Chondrocyte (in vitro differentiated cells): ENCODE measurements around the gene RBSN. TPM values are rescaled to one million over a fixed set of nuclear protein-coding genes. Genes with fewer than 3 reads are reported as not detected.
A peak's percentile ranks its signal among the peaks of the same experiment; 100 is the strongest.

Experiments used
- DNase-seq: peaks from one replicate; pipeline ENCODE4 v3.0.0; 2021; ENCODE audit warnings: mixed read lengths, low spot score
- H3K27ac Mint-ChIP-seq: one replicate; pipeline ENCODE4 v1.8.0; 2021; ENCODE audit warnings: mild to moderate bottlenecking, moderate library complexity, mixed read lengths; ENCODE audit not compliant: unreplicated experiment
- H3K27me3 Mint-ChIP-seq: 2 replicates; pipeline ENCODE4 v1.8.0; 2021; ENCODE audit warnings: low read depth, mixed read lengths
- H3K36me3 Mint-ChIP-seq: 2 replicates; pipeline ENCODE4 v1.8.0; 2021; ENCODE audit warnings: low read depth, mixed read lengths
- H3K4me1 Mint-ChIP-seq: 2 replicates; pipeline ENCODE4 v1.8.0; 2021; ENCODE audit warnings: low read depth, mild to moderate bottlenecking, mixed read lengths
- H3K4me3 Mint-ChIP-seq: one replicate; pipeline ENCODE4 v1.8.0; 2021; ENCODE audit warnings: mild to moderate bottlenecking, moderate library complexity, mixed read lengths; ENCODE audit not compliant: unreplicated experiment
- H3K9me3 Mint-ChIP-seq: 2 replicates; pipeline ENCODE4 v1.8.0; 2021; ENCODE audit warnings: low read depth, mixed read lengths
- total RNA-seq: library from RNA; stranded (reverse); gene quantifications from 3 replicates; pipeline ENCODE4 v1.2.1, GENCODE V29; 2021
- TF ChIP-seq, protein P1 (sequence below): fragments of 200-600 bp; sonication (generic); IDR thresholded peaks from 2 replicates; pipeline ENCODE4 v1.5.0; 2021; ENCODE audit warnings: antibody characterized with exemption, mild to moderate bottlenecking, moderate library complexity

RBSN gene
- total RNA-seq, 1 donor from 2014 or later: 24.1 TPM

DNA sequence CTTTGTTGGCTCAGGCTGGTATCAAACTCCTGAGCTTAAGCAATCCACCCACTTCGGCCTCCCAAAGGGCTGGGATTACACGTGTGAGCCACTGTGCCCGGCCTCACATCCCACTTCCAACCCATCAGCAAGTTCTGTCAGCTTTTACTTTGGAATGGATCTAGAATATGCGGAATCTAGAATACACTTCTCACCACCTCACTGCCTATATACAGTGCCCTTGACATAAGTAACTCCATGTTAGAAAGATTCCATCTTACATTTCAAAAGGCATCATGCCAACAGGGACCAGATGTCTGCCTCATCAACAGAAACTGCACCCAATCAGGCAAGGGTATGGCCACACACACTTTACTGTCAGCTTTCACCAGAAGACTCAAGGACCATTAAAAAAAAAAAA lies 9.9 kb upstream of the RBSN start:
- no peak overlapping the region for H3K27ac Mint-ChIP-seq
- H3K4me3 Mint-ChIP-seq: no peak overlapping the region
- H3K36me3 Mint-ChIP-seq: no peaks in the 10 kb centered on the region
- TF ChIP-seq, protein P1, sequence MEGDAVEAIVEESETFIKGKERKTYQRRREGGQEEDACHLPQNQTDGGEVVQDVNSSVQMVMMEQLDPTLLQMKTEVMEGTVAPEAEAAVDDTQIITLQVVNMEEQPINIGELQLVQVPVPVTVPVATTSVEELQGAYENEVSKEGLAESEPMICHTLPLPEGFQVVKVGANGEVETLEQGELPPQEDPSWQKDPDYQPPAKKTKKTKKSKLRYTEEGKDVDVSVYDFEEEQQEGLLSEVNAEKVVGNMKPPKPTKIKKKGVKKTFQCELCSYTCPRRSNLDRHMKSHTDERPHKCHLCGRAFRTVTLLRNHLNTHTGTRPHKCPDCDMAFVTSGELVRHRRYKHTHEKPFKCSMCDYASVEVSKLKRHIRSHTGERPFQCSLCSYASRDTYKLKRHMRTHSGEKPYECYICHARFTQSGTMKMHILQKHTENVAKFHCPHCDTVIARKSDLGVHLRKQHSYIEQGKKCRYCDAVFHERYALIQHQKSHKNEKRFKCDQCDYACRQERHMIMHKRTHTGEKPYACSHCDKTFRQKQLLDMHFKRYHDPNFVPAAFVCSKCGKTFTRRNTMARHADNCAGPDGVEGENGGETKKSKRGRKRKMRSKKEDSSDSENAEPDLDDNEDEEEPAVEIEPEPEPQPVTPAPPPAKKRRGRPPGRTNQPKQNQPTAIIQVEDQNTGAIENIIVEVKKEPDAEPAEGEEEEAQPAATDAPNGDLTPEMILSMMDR: no peak
- peaks cover 3% of the 10 kb centered on the region for H3K27me3 Mint-ChIP-seq
- no peak for DNase-seq
- peaks cover 6% of the 10 kb centered on the region for H3K4me1 Mint-ChIP-seq
- no peaks in the 10 kb centered on the region for H3K9me3 Mint-ChIP-seq

DNA sequence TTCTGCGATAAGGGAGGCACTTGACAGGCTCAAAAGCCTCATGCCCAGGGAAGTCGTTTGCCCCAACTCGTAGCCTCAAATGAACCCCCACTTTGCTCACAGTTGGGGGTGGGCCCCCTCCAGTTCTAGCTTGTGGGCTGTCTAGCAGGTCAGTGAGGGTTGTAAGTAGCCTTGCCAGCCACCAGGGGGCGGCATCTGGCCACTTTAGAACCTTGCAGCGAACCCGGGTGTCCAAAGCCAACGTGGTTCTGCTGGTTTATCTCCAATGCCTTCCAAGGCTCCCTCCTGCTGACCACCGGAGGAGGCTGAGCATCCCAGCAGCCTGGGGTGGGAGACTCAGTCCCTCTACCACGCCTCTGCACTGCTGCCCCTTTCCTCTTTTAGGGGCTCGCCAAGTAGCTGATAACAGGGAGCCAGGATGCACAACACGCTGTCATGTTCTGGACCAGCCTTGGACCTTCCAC lies 9.2 kb upstream of the RBSN start:
- Mint-ChIP-seq H3K27ac (no peak overlapping the region), H3K9me3 (no peaks in the 10 kb centered on the region), H3K4me3 (no peak overlapping the region), H3K36me3 (no peaks in the 10 kb centered on the region), H3K4me1 (peaks cover 6% of the 10 kb centered on the region), H3K27me3 (peaks cover 1% of the 10 kb centered on the region)
- TF ChIP-seq, protein P1: peak; percentile 96
- no peak for DNase-seq

GRCh38 chr3:15107075-15107947 lies 8.4 kb upstream of the RBSN start:
- Mint-ChIP-seq H3K4me3 (no peak overlapping the region), H3K36me3 (no peaks in the 10 kb centered on the region), H3K4me1 (peaks cover 13% of the 10 kb centered on the region), H3K9me3 (no peaks in the 10 kb centered on the region), H3K27ac (no peak overlapping the region), H3K27me3 (peaks cover 1% of the 10 kb centered on the region)
- DNase-seq: no peak
- TF ChIP-seq, protein P1: no peak

- H3K36me3 Mint-ChIP-seq: no peaks in the 10 kb centered on the region
- no peak for DNase-seq
- no peak overlapping the region for H3K4me3 Mint-ChIP-seq
- peaks cover 34% of the 10 kb centered on the region for H3K4me1 Mint-ChIP-seq
- H3K9me3 Mint-ChIP-seq: no peaks in the 10 kb centered on the region
- peak overlapping the region; percentile 67 for H3K27ac Mint-ChIP-seq
- TF ChIP-seq, protein P1: no peak
- no peaks in the 10 kb centered on the region for H3K27me3 Mint-ChIP-seq
Measured at GRCh38 chr3:15102836-15103235, 3.9 kb upstream of the RBSN start.

GRCh38 chr3:15102256-15102655 lies 3.3 kb upstream of the RBSN start:
- DNase-seq: no peak
- TF ChIP-seq, protein P1: no peak
- Mint-ChIP-seq H3K4me1 (peaks cover 39% of the 10 kb centered on the region), H3K27ac (peak overlapping the region; percentile 67), H3K4me3 (no peak overlapping the region), H3K36me3 (no peaks in the 10 kb centered on the region), H3K9me3 (no peaks in the 10 kb centered on the region), H3K27me3 (no peaks in the 10 kb centered on the region)
